Common myeloid progenitor, CD34-positive (primary cell): ENCODE results near the gene LARGE2.

ENCODE experiments used
- CTCF ChIA-PET: fragments of 350-600 bp; sonication (Branson Sonifier 250); formaldehyde crosslinking; loops from one replicate; lab custom pipeline; 2021; ENCODE audit warnings: antibody characterized with exemption; lab: Charles Lee
- POLR2A ChIA-PET: fragments of 350-600 bp; sonication (Branson Sonifier 250); formaldehyde crosslinking; loops from one replicate; lab custom pipeline; 2021; ENCODE audit warnings: antibody characterized with exemption; lab: Charles Lee
- DNase-seq, 3 donors: peaks; one replicate each; pipeline versions ENCODE4 v3.0.0 to v3.0.0-alpha.2; 2013
- H3K27ac ChIP-seq, 2 experiments: 1 replicate in 1 of 2; 2 replicates in 1 of 2; pipeline ENCODE4 v1.7.0; 2013; ENCODE audit warnings: inconsistent platforms in 2 of 2, low read length in 2 of 2, mild to moderate bottlenecking in 2 of 2, low read depth in 1 of 2, moderate library complexity in 1 of 2; ENCODE audit not compliant: severe bottlenecking in 2 of 2, insufficient read depth in 1 of 2, poor library complexity in 1 of 2
- H3K27me3 ChIP-seq, 5 experiments: replicated peaks in 2 of 5; 1 replicate in 3 of 5; 2 replicates in 2 of 5; pipeline versions ENCODE4 v1.6.1 to v1.7.0; 2013; ENCODE audit warnings: low read length in 4 of 5, mild to moderate bottlenecking in 2 of 5, moderate library complexity in 2 of 5, inconsistent platforms in 1 of 5; ENCODE audit not compliant: insufficient read depth in 5 of 5, control insufficient read depth in 4 of 5
- H3K36me3 ChIP-seq, 4 experiments: 1 replicate in 2 of 4; 2 replicates in 2 of 4; pipeline versions ENCODE4 v1.6.1 to v1.7.0; 2013; ENCODE audit warnings: low read length in 3 of 4, control low read depth in 1 of 4, mild to moderate bottlenecking in 1 of 4; ENCODE audit not compliant: control insufficient read depth in 4 of 4, insufficient read depth in 4 of 4
- H3K4me1 ChIP-seq, 4 experiments: 1 replicate in 3 of 4; 2 replicates in 1 of 4; pipeline versions ENCODE4 v1.6.1 to v1.7.1; 2013; ENCODE audit warnings: low read length in 3 of 4, mild to moderate bottlenecking in 3 of 4, control low read depth in 1 of 4, inconsistent platforms in 1 of 4, moderate library complexity in 1 of 4; ENCODE audit not compliant: control insufficient read depth in 4 of 4, insufficient read depth in 4 of 4; ENCODE audit errors: control extremely low read depth in 1 of 4
- H3K4me3 ChIP-seq, 7 experiments: 1 replicate in 4 of 7; 2 replicates in 3 of 7; pipeline versions ENCODE4 v1.5.1 to v1.7.0; 2013; ENCODE audit warnings: mild to moderate bottlenecking in 7 of 7, low read length in 6 of 7, moderate library complexity in 6 of 7, inconsistent platforms in 2 of 7, low read depth in 2 of 7, control low read depth in 1 of 7; ENCODE audit not compliant: insufficient read depth in 4 of 7, control insufficient read depth in 1 of 7; ENCODE audit errors: extremely low read depth in 1 of 7
- H3K9me3 ChIP-seq, 5 experiments: 1 replicate in 4 of 5; 2 replicates in 1 of 5; pipeline versions ENCODE4 v1.6.1 to v1.7.1; 2013; ENCODE audit warnings: low read length in 4 of 5, mild to moderate bottlenecking in 2 of 5, inconsistent platforms in 1 of 5, low read depth in 1 of 5, moderate library complexity in 1 of 5; ENCODE audit not compliant: control insufficient read depth in 4 of 5, insufficient read depth in 2 of 5; ENCODE audit errors: control extremely low read depth in 1 of 5
- WGBS: methylation state at CpG from one replicate; pipeline ENCODE4 v1.1.5; 2013; ENCODE audit not compliant: insufficient coverage; 5-methylcytosine and 5-hydroxymethylcytosine counted together

The LARGE2 gene

GRCh38 chr11:45935349-45936064 lies 13.1 kb downstream of the LARGE2 start:
- H3K4me1 ChIP-seq, result peaks cover 0 to 3% (median 0%) of the 10 kb centered on the region in 4 experiments
- no peaks in the 10 kb centered on the region for H3K27me3 ChIP-seq
- DNase-seq, result no peak
- POLR2A ChIA-PET, result no interaction called here
- CTCF ChIA-PET, result interaction anchor here (0.7 to 1.1 kb wide), 2 partner anchors 8 to 65 kb away, joined by 3 to 4 read pairs; no protein-coding TSS in a partner anchor
- peaks cover 8 to 72% (median 31%) of the 10 kb centered on the region in 4 experiments for H3K36me3 ChIP-seq
- H3K27ac ChIP-seq, result no peak overlapping the region
- no peaks in the 10 kb centered on the region for H3K9me3 ChIP-seq
- H3K4me3 ChIP-seq, result no peak overlapping the region
- WGBS, result 97% methylated on average over 6 of the region's 8 CpGs

- no peak for DNase-seq
These were observed 14.1 kb downstream of the LARGE2 start for GRCh38 chr11:45936511-45937054.

GRCh38 chr11:45937916-45938315 lies 15.5 kb downstream of the LARGE2 start:
- Histone ChIP-seq H3K27me3 (no peaks in the 10 kb centered on the region), H3K9me3 (no peaks in the 10 kb centered on the region), H3K27ac (no peak overlapping the region), H3K4me3 (no peak overlapping the region), H3K36me3 (peaks cover 7 to 59% (median 32%) of the 10 kb centered on the region in 4 experiments), H3K4me1 (no peaks in the 10 kb centered on the region)
- DNase-seq, result no peak
- POLR2A ChIA-PET, result no interaction called here
- CTCF ChIA-PET, result interaction anchor here (1.3 kb wide), 2 partner anchors 11 to 94 kb away, joined by 3 to 4 read pairs; no protein-coding TSS in a partner anchor
- WGBS, result 95% methylated on average over 7 of the region's 10 CpGs

More at GRCh38 chr11:45936511-45937054, 14.1 kb downstream of the LARGE2 start:
- H3K4me3 ChIP-seq, result no peak overlapping the region
- ChIA-PET POLR2A (no interaction called here), CTCF (interaction anchor here (0.7 to 1.3 kb wide), 5 partner anchors 10 to 92 kb away, joined by 3 to 4 read pairs (median 3); partner anchors contain the start of genes LARGE2 and PEX16)
- peaks cover 8 to 67% (median 32%) of the 10 kb centered on the region in 4 experiments for H3K36me3 ChIP-seq
- no peaks in the 10 kb centered on the region for H3K4me1 ChIP-seq
- H3K27ac ChIP-seq, result peak overlapping the region in 1 of 2 experiments; percentile 2
- 93% methylated on average over 3 of the region's 4 CpGs for WGBS
- no peaks in the 10 kb centered on the region for H3K27me3 ChIP-seq
- no peaks in the 10 kb centered on the region for H3K9me3 ChIP-seq

DNA sequence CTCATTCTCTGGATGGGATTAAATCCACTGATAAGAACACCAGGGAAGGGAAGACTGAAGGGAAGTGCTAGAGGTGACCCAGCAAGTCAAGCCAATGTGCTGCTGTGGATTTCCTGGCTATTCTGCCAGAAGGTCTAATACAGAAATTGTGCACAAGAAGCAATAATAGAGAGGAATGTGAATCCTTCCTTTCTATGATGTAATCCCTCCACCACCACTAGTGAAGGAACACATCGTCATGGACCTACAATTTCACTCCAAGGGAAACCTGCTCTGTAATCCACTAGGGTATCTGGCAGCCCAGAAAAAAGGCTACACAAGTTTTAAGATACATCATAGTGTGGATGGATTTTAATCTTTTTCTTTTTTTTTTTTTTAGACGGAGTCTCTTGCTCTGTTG lies 17.4 kb downstream of the LARGE2 start:
- Histone ChIP-seq H3K4me3 (no peak overlapping the region), H3K36me3 (peaks cover 8 to 53% (median 21%) of the 10 kb centered on the region in 4 experiments), H3K27me3 (no peaks in the 10 kb centered on the region), H3K27ac (no peak overlapping the region), H3K4me1 (no peaks in the 10 kb centered on the region), H3K9me3 (no peaks in the 10 kb centered on the region)
- DNase-seq, result no peak
- POLR2A ChIA-PET, result no interaction called here
- CTCF ChIA-PET, result interaction anchor here (0.8 kb wide), 1 partner anchor 16 kb away, joined by 3 read pairs; no protein-coding TSS in a partner anchor
- WGBS, result no CpG with 5 or more reads among the region's 2 CpGs

DNA sequence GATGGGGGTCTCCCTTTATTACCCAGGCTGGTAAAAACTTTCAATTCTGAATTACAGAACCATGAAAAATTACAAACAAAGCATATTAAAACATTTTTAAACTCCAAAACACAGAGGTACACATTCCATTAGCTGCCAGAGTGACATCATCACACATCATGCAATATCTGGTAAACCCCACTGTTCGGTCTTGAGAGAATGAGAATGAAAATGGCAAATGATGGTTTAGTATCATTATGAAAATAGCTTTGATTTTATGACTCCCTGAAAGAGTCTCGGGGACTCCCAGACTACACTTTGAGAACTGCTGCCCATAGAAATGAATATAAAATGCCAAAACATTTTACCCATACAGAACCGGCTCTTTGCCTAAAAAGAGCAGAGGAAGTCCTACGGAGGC lies 18.8 kb downstream of the LARGE2 start:
- CTCF ChIA-PET, result interaction anchor here (1.4 kb wide), 1 partner anchor 24 kb away, joined by 7 read pairs; no protein-coding TSS in a partner anchor
- POLR2A ChIA-PET, result no interaction called here
- Histone ChIP-seq H3K27me3 (no peaks in the 10 kb centered on the region), H3K27ac (no peak overlapping the region), H3K9me3 (no peaks in the 10 kb centered on the region), H3K4me3 (no peak overlapping the region), H3K4me1 (no peaks in the 10 kb centered on the region), H3K36me3 (peaks cover 13 to 53% (median 26%) of the 10 kb centered on the region in 4 experiments)
- 100% methylated on average over 2 of the region's 4 CpGs for WGBS
- no peak for DNase-seq

GRCh38 chr11:45942381-45942780 lies 19.9 kb downstream of the LARGE2 start:
- no peak overlapping the region for H3K27ac ChIP-seq
- H3K4me1 ChIP-seq, result no peaks in the 10 kb centered on the region
- H3K27me3 ChIP-seq, result no peaks in the 10 kb centered on the region
- CTCF ChIA-PET, result no interaction called here
- peaks cover 16 to 53% (median 32%) of the 10 kb centered on the region in 4 experiments for H3K36me3 ChIP-seq
- H3K4me3 ChIP-seq, result no peak overlapping the region
- WGBS, result 94% methylated on average over 4 of the region's 4 CpGs
- no peak for DNase-seq
- no peaks in the 10 kb centered on the region for H3K9me3 ChIP-seq
- POLR2A ChIA-PET, result no interaction called here
